ENCODE measurements around the gene KPNA4.

KPNA4 gene

GRCh38 chr3:160598865-160599264 is 33.5 kb upstream of the KPNA4 start:
- H3K27me3 ChIP-seq (ENCODE audit: control insufficient read depth in 1 of 2, insufficient read depth in 2 of 2, low read length in 2 of 2) = no peaks in the 10 kb centered on the region
- no peaks in the 10 kb centered on the region for H3K4me1 ChIP-seq (ENCODE audit: control insufficient read depth in 1 of 2, insufficient read depth in 2 of 2, low read length in 2 of 2)
- H3K27ac ChIP-seq (ENCODE audit: low read depth, low read length) = no peak overlapping the region
- no peak overlapping the region for H3K9ac ChIP-seq (ENCODE audit: low read depth in 1 of 2, low read length in 2 of 2)
- H3K36me3 ChIP-seq (ENCODE audit: control insufficient read depth in 1 of 2, insufficient read depth in 2 of 2, low read length in 2 of 2) = no peaks in the 10 kb centered on the region
- no peaks in the 10 kb centered on the region for H3K9me3 ChIP-seq (ENCODE audit: control insufficient read depth in 1 of 2, low read length in 2 of 2)
- H3K4me3 ChIP-seq (ENCODE audit: low read depth in 1 of 2, low read length in 2 of 2) = no peak overlapping the region

GRCh38 chr3:160588023-160588422 is 22.7 kb upstream of the KPNA4 start:
- Histone ChIP-seq H3K4me3 (ENCODE audit: low read depth in 1 of 2, low read length in 2 of 2) (no peak overlapping the region), H3K27me3 (ENCODE audit: control insufficient read depth in 1 of 2, insufficient read depth in 2 of 2, low read length in 2 of 2) (no peaks in the 10 kb centered on the region), H3K9ac (ENCODE audit: low read depth in 1 of 2, low read length in 2 of 2) (no peak overlapping the region), H3K36me3 (ENCODE audit: control insufficient read depth in 1 of 2, insufficient read depth in 2 of 2, low read length in 2 of 2) (no peaks in the 10 kb centered on the region), H3K9me3 (ENCODE audit: control insufficient read depth in 1 of 2, low read length in 2 of 2) (no peaks in the 10 kb centered on the region), H3K4me1 (ENCODE audit: control insufficient read depth in 1 of 2, insufficient read depth in 2 of 2, low read length in 2 of 2) (no peaks in the 10 kb centered on the region), H3K27ac (ENCODE audit: low read depth, low read length) (no peak overlapping the region)

- H3K27ac ChIP-seq (ENCODE audit: low read depth, low read length) = no peak overlapping the region
- H3K36me3 ChIP-seq (ENCODE audit: control insufficient read depth in 1 of 2, insufficient read depth in 2 of 2, low read length in 2 of 2) = no peaks in the 10 kb centered on the region
- no peaks in the 10 kb centered on the region for H3K4me1 ChIP-seq (ENCODE audit: control insufficient read depth in 1 of 2, insufficient read depth in 2 of 2, low read length in 2 of 2)
- no peaks in the 10 kb centered on the region for H3K27me3 ChIP-seq (ENCODE audit: control insufficient read depth in 1 of 2, insufficient read depth in 2 of 2, low read length in 2 of 2)
- H3K9me3 ChIP-seq (ENCODE audit: control insufficient read depth in 1 of 2, low read length in 2 of 2) = no peaks in the 10 kb centered on the region
- H3K9ac ChIP-seq (ENCODE audit: low read depth in 1 of 2, low read length in 2 of 2) = no peak overlapping the region
- H3K4me3 ChIP-seq (ENCODE audit: low read depth in 1 of 2, low read length in 2 of 2) = no peak overlapping the region
Measured at GRCh38 chr3:160587105-160587504, 21.7 kb upstream of the KPNA4 start.

GRCh38 chr3:160586679-160587078 is 21.3 kb upstream of the KPNA4 start:
- H3K27ac ChIP-seq (ENCODE audit: low read depth, low read length) = no peak overlapping the region
- H3K27me3 ChIP-seq (ENCODE audit: control insufficient read depth in 1 of 2, insufficient read depth in 2 of 2, low read length in 2 of 2) = no peaks in the 10 kb centered on the region

GRCh38 chr3:160583451-160583850 is 18.1 kb upstream of the KPNA4 start:
- Histone ChIP-seq H3K27me3 (ENCODE audit: control insufficient read depth in 1 of 2, insufficient read depth in 2 of 2, low read length in 2 of 2) (no peaks in the 10 kb centered on the region), H3K4me3 (ENCODE audit: low read depth in 1 of 2, low read length in 2 of 2) (no peak overlapping the region)

More at GRCh38 chr3:160586679-160587078, 21.3 kb upstream of the KPNA4 start:
- no peaks in the 10 kb centered on the region for H3K9me3 ChIP-seq (ENCODE audit: control insufficient read depth in 1 of 2, low read length in 2 of 2)
- H3K4me3 ChIP-seq (ENCODE audit: low read depth in 1 of 2, low read length in 2 of 2) = no peak overlapping the region
- H3K4me1 ChIP-seq (ENCODE audit: control insufficient read depth in 1 of 2, insufficient read depth in 2 of 2, low read length in 2 of 2) = no peaks in the 10 kb centered on the region
- no peaks in the 10 kb centered on the region for H3K36me3 ChIP-seq (ENCODE audit: control insufficient read depth in 1 of 2, insufficient read depth in 2 of 2, low read length in 2 of 2)
- H3K9ac ChIP-seq (ENCODE audit: low read depth in 1 of 2, low read length in 2 of 2) = no peak overlapping the region

GRCh38 chr3:160580938-160581337 is 15.6 kb upstream of the KPNA4 start:
- Histone ChIP-seq H3K4me1 (ENCODE audit: control insufficient read depth in 1 of 2, insufficient read depth in 2 of 2, low read length in 2 of 2) (no peaks in the 10 kb centered on the region), H3K27me3 (ENCODE audit: control insufficient read depth in 1 of 2, insufficient read depth in 2 of 2, low read length in 2 of 2) (no peaks in the 10 kb centered on the region), H3K36me3 (ENCODE audit: control insufficient read depth in 1 of 2, insufficient read depth in 2 of 2, low read length in 2 of 2) (no peaks in the 10 kb centered on the region), H3K4me3 (ENCODE audit: low read depth in 1 of 2, low read length in 2 of 2) (peak overlapping the region in 1 of 2 donors; percentile 11), H3K27ac (ENCODE audit: low read depth, low read length) (no peak overlapping the region), H3K9ac (ENCODE audit: low read depth in 1 of 2, low read length in 2 of 2) (no peak overlapping the region), H3K9me3 (ENCODE audit: control insufficient read depth in 1 of 2, low read length in 2 of 2) (peaks cover 0 to 2% of the 10 kb centered on the region in 2 donors)

More at GRCh38 chr3:160583451-160583850, 18.1 kb upstream of the KPNA4 start:
- Histone ChIP-seq H3K9me3 (ENCODE audit: control insufficient read depth in 1 of 2, low read length in 2 of 2) (peaks cover 0 to 2% of the 10 kb centered on the region in 2 donors), H3K4me1 (ENCODE audit: control insufficient read depth in 1 of 2, insufficient read depth in 2 of 2, low read length in 2 of 2) (no peaks in the 10 kb centered on the region), H3K36me3 (ENCODE audit: control insufficient read depth in 1 of 2, insufficient read depth in 2 of 2, low read length in 2 of 2) (no peaks in the 10 kb centered on the region), H3K9ac (ENCODE audit: low read depth in 1 of 2, low read length in 2 of 2) (no peak overlapping the region), H3K27ac (ENCODE audit: low read depth, low read length) (no peak overlapping the region)

GRCh38 chr3:160577556-160578195 is 12.3 kb upstream of the KPNA4 start:
- H3K27ac ChIP-seq (ENCODE audit: low read depth, low read length) = no peak overlapping the region
- no peaks in the 10 kb centered on the region for H3K36me3 ChIP-seq (ENCODE audit: control insufficient read depth in 1 of 2, insufficient read depth in 2 of 2, low read length in 2 of 2)
- no peaks in the 10 kb centered on the region for H3K27me3 ChIP-seq (ENCODE audit: control insufficient read depth in 1 of 2, insufficient read depth in 2 of 2, low read length in 2 of 2)
- H3K4me1 ChIP-seq (ENCODE audit: control insufficient read depth in 1 of 2, insufficient read depth in 2 of 2, low read length in 2 of 2) = no peaks in the 10 kb centered on the region
- H3K4me3 ChIP-seq (ENCODE audit: low read depth in 1 of 2, low read length in 2 of 2) = no peak overlapping the region
- H3K9me3 ChIP-seq (ENCODE audit: control insufficient read depth in 1 of 2, low read length in 2 of 2) = peaks cover 0 to 2% of the 10 kb centered on the region in 2 donors
- no peak overlapping the region for H3K9ac ChIP-seq (ENCODE audit: low read depth in 1 of 2, low read length in 2 of 2)

- Histone ChIP-seq H3K9me3 (ENCODE audit: control insufficient read depth in 1 of 2, low read length in 2 of 2) (peaks cover 0 to 2% of the 10 kb centered on the region in 2 donors), H3K36me3 (ENCODE audit: control insufficient read depth in 1 of 2, insufficient read depth in 2 of 2, low read length in 2 of 2) (no peaks in the 10 kb centered on the region), H3K4me1 (ENCODE audit: control insufficient read depth in 1 of 2, insufficient read depth in 2 of 2, low read length in 2 of 2) (no peaks in the 10 kb centered on the region), H3K27me3 (ENCODE audit: control insufficient read depth in 1 of 2, insufficient read depth in 2 of 2, low read length in 2 of 2) (no peaks in the 10 kb centered on the region), H3K27ac (ENCODE audit: low read depth, low read length) (no peak overlapping the region), H3K9ac (ENCODE audit: low read depth in 1 of 2, low read length in 2 of 2) (no peak overlapping the region), H3K4me3 (ENCODE audit: low read depth in 1 of 2, low read length in 2 of 2) (no peak overlapping the region)
Measured at GRCh38 chr3:160577093-160577492, 11.7 kb upstream of the KPNA4 start.

GRCh38 chr3:160576621-160577020 is 11.2 kb upstream of the KPNA4 start:
- H3K27me3 ChIP-seq (ENCODE audit: control insufficient read depth in 1 of 2, insufficient read depth in 2 of 2, low read length in 2 of 2) = no peaks in the 10 kb centered on the region
- H3K4me3 ChIP-seq (ENCODE audit: low read depth in 1 of 2, low read length in 2 of 2) = no peak overlapping the region
- peaks cover 0 to 2% of the 10 kb centered on the region in 2 donors for H3K9me3 ChIP-seq (ENCODE audit: control insufficient read depth in 1 of 2, low read length in 2 of 2)
- no peak overlapping the region for H3K9ac ChIP-seq (ENCODE audit: low read depth in 1 of 2, low read length in 2 of 2)
- H3K36me3 ChIP-seq (ENCODE audit: control insufficient read depth in 1 of 2, insufficient read depth in 2 of 2, low read length in 2 of 2) = no peaks in the 10 kb centered on the region
- H3K4me1 ChIP-seq (ENCODE audit: control insufficient read depth in 1 of 2, insufficient read depth in 2 of 2, low read length in 2 of 2) = no peaks in the 10 kb centered on the region
- H3K27ac ChIP-seq (ENCODE audit: low read depth, low read length) = no peak overlapping the region

GRCh38 chr3:160575589-160575988 is 10.2 kb upstream of the KPNA4 start:
- Histone ChIP-seq H3K36me3 (ENCODE audit: control insufficient read depth in 1 of 2, insufficient read depth in 2 of 2, low read length in 2 of 2) (no peaks in the 10 kb centered on the region), H3K9me3 (ENCODE audit: control insufficient read depth in 1 of 2, low read length in 2 of 2) (no peaks in the 10 kb centered on the region), H3K4me3 (ENCODE audit: low read depth in 1 of 2, low read length in 2 of 2) (no peak overlapping the region), H3K27ac (ENCODE audit: low read depth, low read length) (no peak overlapping the region), H3K9ac (ENCODE audit: low read depth in 1 of 2, low read length in 2 of 2) (no peak overlapping the region), H3K27me3 (ENCODE audit: control insufficient read depth in 1 of 2, insufficient read depth in 2 of 2, low read length in 2 of 2) (no peaks in the 10 kb centered on the region), H3K4me1 (ENCODE audit: control insufficient read depth in 1 of 2, insufficient read depth in 2 of 2, low read length in 2 of 2) (no peaks in the 10 kb centered on the region)

Data from duodenal mucosa (tissue), 2 donors.